ENCODE measurements around the gene TFAP2D. TPM values are rescaled to one million over a fixed set of nuclear protein-coding genes. Genes with fewer than 3 reads are reported as not detected.

The TFAP2D gene
- total RNA-seq (not detected), polyA plus RNA-seq (not detected)
- long read RNA-seq, donor 1, result 0 reads
- long read RNA-seq, donor 2, result 0 reads
- long read RNA-seq, donor 3, result 0 reads

GRCh38 chr6:50713226-50713625 lies at the start of gene TFAP2D:
Gene TFAP2D, plus strand, starts transcription at chr6:50713526. Its CDS starts 530 bp downstream, at chr6:50714056.
- Histone ChIP-seq H3K9me3 (no peaks in the 10 kb centered on the region), H3K27ac (no peak within 1 kb of the TSS), H3K27me3 (peaks cover 0 to 97% (median 91%) of the 10 kb centered on the region in 7 donors), H3K4me1 (no peaks in the 10 kb centered on the region), H3K36me3 (no peaks in the 10 kb centered on the region), H3K4me3 (no peak within 1 kb of the TSS)
- DNase-seq (no peak), ATAC-seq (no peak)
- intact Hi-C loops (cut with DNase I), result no loop called here
- no peak for TF ChIP-seq CTCF (IDR thresholded peaks at IDR 0.05)
- 1 to 2% methylated on average over 4 of the region's 4 CpGs for WGBS, 2 donors

GRCh38 chr6:50663806-50664205 lies 49.5 kb upstream of the TFAP2D start:
- intact Hi-C loops (cut with DNase I), result no loop called here
- no peak for TF ChIP-seq CTCF (IDR thresholded peaks at IDR 0.05)
- WGBS, 2 donors, result 86 to 90% methylated on average over 1 of the region's 1 CpG
- H3K27ac ChIP-seq, result no peak overlapping the region
- no peak overlapping the region for H3K4me3 ChIP-seq
- DNase-seq (no peak), ATAC-seq (no peak)
- no peaks in the 10 kb centered on the region for H3K4me1 ChIP-seq
- no peaks in the 10 kb centered on the region for H3K9me3 ChIP-seq
- no peaks in the 10 kb centered on the region for H3K36me3 ChIP-seq
- peaks cover 0 to 4% (median 0%) of the 10 kb centered on the region in 7 donors for H3K27me3 ChIP-seq

GRCh38 chr6:50666089-50666488 lies 47.2 kb upstream of the TFAP2D start:
- Histone ChIP-seq H3K9me3 (peaks cover 0 to 3% (median 0%) of the 10 kb centered on the region in 11 donors), H3K27me3 (peaks cover 0 to 4% (median 0%) of the 10 kb centered on the region in 7 donors), H3K27ac (no peak overlapping the region), H3K4me1 (no peaks in the 10 kb centered on the region), H3K36me3 (no peaks in the 10 kb centered on the region), H3K4me3 (no peak overlapping the region)
- TF ChIP-seq CTCF (IDR thresholded peaks at IDR 0.05), result no peak
- ATAC-seq (no peak), DNase-seq (no peak)
- 86 to 88% methylated on average over 3 of the region's 3 CpGs for WGBS, 2 donors
- intact Hi-C loops (cut with DNase I), result no loop called here

GRCh38 chr6:50681213-50681824 lies 32.0 kb upstream of the TFAP2D start:
- Histone ChIP-seq H3K36me3 (no peaks in the 10 kb centered on the region), H3K27me3 (peaks cover 0 to 5% (median 0%) of the 10 kb centered on the region in 7 donors), H3K9me3 (no peaks in the 10 kb centered on the region), H3K4me1 (no peaks in the 10 kb centered on the region), H3K4me3 (no peak overlapping the region), H3K27ac (no peak overlapping the region)
- WGBS, 2 donors, result 60 to 81% methylated on average over 4 of the region's 4 CpGs
- no peak for ATAC-seq
- no peak for DNase-seq
- intact Hi-C loops (cut with DNase I), result no loop called here
- TF ChIP-seq CTCF (IDR thresholded peaks at IDR 0.05), result no peak
